ENCODE measurements around the gene UQCC5.

The UQCC5 gene

GRCh38 chr3:52574056-52574965 lies 37.9 kb downstream of the UQCC5 start:
- CTCF ChIA-PET, result no interaction called here
- H3K36me3 ChIP-seq (ENCODE audit: control insufficient read depth in 2 of 2, insufficient read depth in 1 of 2, low read length in 2 of 2), result peaks cover 6 to 55% of the 10 kb centered on the region in 2 experiments; a peak in 2 of 3 replicates
- no peaks in the 10 kb centered on the region for H3K9me3 ChIP-seq (ENCODE audit: control insufficient read depth, insufficient read depth, low read depth, low read length)
- POLR2A ChIA-PET, result interaction anchor here (0.7 kb wide), 1 partner anchor 49 kb away, joined by 3 read pairs; no protein-coding TSS in a partner anchor
- no peaks in the 10 kb centered on the region for H3K4me1 ChIP-seq (ENCODE audit: control insufficient read depth, insufficient read depth, low read length)
- H3K4me3 ChIP-seq (ENCODE audit: low read depth, low read length), result no peak overlapping the region
- H3K27ac ChIP-seq (ENCODE audit: extremely low read depth, low read depth, low read length), result no peak overlapping the region
- TF ChIP-seq HOXA7 (CRISPR knock-in tag; IDR thresholded peaks at IDR 0.05; ENCODE audit: borderline replicate concordance) (no peak), ZNF335 (tag by site-specific recombination; conservative IDR thresholded peaks at IDR 0.05) (no peak), GLI2 (tag by site-specific recombination; IDR thresholded peaks at IDR 0.05; ENCODE audit: borderline replicate concordance, low read depth) (no peak), REPIN1 (tag by site-specific recombination; IDR thresholded peaks at IDR 0.05; ENCODE audit: low read depth) (no peak)
